Measurements from ENCODE around the gene AP5Z1.

AP5Z1 gene

DNA sequence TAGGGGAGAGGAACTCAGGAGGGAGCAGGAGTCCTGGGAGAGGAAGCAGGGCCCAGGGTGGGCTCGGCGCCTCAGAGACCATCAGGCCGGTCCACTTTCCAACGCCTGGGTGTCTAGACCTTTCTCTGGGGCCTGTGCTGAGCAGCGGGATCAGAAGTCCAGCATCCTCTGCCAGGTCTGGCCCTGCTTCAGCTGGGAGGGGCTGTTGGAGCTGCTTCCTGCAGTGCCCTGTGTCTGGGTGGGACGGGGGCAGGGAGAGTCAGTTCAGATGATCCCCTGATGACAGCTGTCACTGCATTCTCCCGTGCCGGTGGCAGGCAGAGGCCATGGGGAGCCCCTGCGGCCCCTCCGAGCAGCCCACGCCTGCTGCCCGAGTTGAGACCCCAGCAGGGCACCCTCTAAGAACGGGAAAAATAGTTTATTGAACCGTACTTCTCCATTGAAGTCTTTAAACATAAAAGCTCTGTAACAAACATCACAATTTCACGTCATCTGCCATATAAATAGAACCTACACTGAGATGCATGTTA lies 23.3 kb downstream of the AP5Z1 start:
- Histone ChIP-seq H3K9me3 (ENCODE audit: low read length) (no peaks in the 10 kb centered on the region), H3K4me3 (ENCODE audit: low read depth, low read length, poor library complexity, severe bottlenecking) (no peak overlapping the region), H3K27me3 (ENCODE audit: insufficient read depth, low read length) (0 out of 2 replicates have a peak, but pooled peaks cover 4% of the 10 kb centered on the region), H3K9me2 (ENCODE audit: low read depth, low read length) (no peaks in the 10 kb centered on the region), H3K9ac (ENCODE audit: low read length) (no peak overlapping the region), H3K36me3 (ENCODE audit: insufficient read depth, low read length) (no peaks in the 10 kb centered on the region; the same call in 1 of the 2 replicates), H3K79me2 (ENCODE audit: insufficient read depth, low read length) (no peaks in the 10 kb centered on the region), H3K4me2 (ENCODE audit: low read length) (no peak overlapping the region), H3K4me1 (ENCODE audit: insufficient read depth, low read length, severe bottlenecking) (no peaks in the 10 kb centered on the region), H3K27ac (ENCODE audit: low read depth, low read length, poor library complexity, severe bottlenecking) (no peak overlapping the region), H2AFZ (ENCODE audit: low read length) (no peak overlapping the region), H3F3A (ENCODE audit: insufficient read depth, low read length) (no peaks in the 10 kb centered on the region), H4K20me1 (ENCODE audit: insufficient read depth, low read length) (no peaks in the 10 kb centered on the region)
- TF ChIP-seq, protein P1, sequence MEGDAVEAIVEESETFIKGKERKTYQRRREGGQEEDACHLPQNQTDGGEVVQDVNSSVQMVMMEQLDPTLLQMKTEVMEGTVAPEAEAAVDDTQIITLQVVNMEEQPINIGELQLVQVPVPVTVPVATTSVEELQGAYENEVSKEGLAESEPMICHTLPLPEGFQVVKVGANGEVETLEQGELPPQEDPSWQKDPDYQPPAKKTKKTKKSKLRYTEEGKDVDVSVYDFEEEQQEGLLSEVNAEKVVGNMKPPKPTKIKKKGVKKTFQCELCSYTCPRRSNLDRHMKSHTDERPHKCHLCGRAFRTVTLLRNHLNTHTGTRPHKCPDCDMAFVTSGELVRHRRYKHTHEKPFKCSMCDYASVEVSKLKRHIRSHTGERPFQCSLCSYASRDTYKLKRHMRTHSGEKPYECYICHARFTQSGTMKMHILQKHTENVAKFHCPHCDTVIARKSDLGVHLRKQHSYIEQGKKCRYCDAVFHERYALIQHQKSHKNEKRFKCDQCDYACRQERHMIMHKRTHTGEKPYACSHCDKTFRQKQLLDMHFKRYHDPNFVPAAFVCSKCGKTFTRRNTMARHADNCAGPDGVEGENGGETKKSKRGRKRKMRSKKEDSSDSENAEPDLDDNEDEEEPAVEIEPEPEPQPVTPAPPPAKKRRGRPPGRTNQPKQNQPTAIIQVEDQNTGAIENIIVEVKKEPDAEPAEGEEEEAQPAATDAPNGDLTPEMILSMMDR (IDR thresholded peaks at IDR 0.05; ENCODE audit: low read length), result no peak
- no peak for TF ChIP-seq EZH2 (IDR thresholded peaks at IDR 0.05; ENCODE audit: borderline replicate concordance, low read length)

DNA sequence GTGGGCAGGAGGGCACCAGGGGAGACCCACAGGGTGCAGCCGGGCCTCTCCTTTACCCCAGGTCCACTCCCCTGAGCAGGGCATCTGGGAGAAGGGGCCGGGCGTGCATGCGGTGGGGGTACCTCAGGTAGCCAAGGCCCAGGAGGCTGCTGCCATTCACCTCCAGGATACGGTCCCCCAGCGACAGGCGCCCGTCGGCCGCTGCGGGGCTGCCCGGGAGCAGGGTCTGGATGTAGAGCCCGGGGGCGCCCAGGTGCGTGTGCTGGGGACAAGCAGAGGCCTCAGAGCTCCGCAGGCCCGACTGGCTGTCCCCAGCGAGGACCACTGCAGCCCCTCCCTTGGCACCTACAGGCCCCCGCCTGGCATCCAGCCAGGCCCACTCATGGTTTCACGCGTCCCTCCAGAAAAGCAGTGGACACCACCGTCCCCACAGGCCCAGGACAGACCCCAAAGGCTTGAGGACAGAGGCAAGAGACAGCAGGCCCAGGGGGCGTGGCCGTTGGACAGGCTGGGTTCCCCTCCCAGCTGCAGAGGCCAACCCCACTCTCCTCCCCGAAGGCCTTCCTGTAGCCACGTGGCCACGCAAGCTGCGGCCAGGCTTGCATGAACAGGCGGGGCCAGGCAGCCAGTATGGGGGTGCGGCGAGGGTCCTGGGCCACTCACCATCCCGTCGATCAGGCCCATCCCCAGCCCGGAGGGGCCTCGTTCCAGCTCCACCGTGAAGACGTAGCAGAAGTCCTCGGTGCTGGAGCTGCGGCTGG lies 24.3 kb downstream of the AP5Z1 start:
- H3K27me3 ChIP-seq (ENCODE audit: insufficient read depth, low read length), result 0 out of 2 replicates have a peak, but pooled peaks cover 4% of the 10 kb centered on the region
- H3K9ac ChIP-seq (ENCODE audit: low read length), result no peak overlapping the region
- H3K4me3 ChIP-seq (ENCODE audit: low read depth, low read length, poor library complexity, severe bottlenecking), result no peak overlapping the region
- H3K4me2 ChIP-seq (ENCODE audit: low read length), result no peak overlapping the region
- no peaks in the 10 kb centered on the region for H3F3A ChIP-seq (ENCODE audit: insufficient read depth, low read length)
- H3K9me2 ChIP-seq (ENCODE audit: low read depth, low read length), result no peaks in the 10 kb centered on the region
- no peaks in the 10 kb centered on the region for H3K79me2 ChIP-seq (ENCODE audit: insufficient read depth, low read length)
- TF ChIP-seq, protein P1 (IDR thresholded peaks at IDR 0.05; ENCODE audit: low read length), result no peak
- no peak for TF ChIP-seq EZH2 (IDR thresholded peaks at IDR 0.05; ENCODE audit: borderline replicate concordance, low read length)
- no peak overlapping the region for H3K27ac ChIP-seq (ENCODE audit: low read depth, low read length, poor library complexity, severe bottlenecking)
- H3K36me3 ChIP-seq (ENCODE audit: insufficient read depth, low read length), result no peaks in the 10 kb centered on the region; the same call in 1 of the 2 replicates
- no peaks in the 10 kb centered on the region for H3K4me1 ChIP-seq (ENCODE audit: insufficient read depth, low read length, severe bottlenecking)
- H4K20me1 ChIP-seq (ENCODE audit: insufficient read depth, low read length), result no peaks in the 10 kb centered on the region
- no peak overlapping the region for H2AFZ ChIP-seq (ENCODE audit: low read length)
- H3K9me3 ChIP-seq (ENCODE audit: low read length), result no peaks in the 10 kb centered on the region

DNA sequence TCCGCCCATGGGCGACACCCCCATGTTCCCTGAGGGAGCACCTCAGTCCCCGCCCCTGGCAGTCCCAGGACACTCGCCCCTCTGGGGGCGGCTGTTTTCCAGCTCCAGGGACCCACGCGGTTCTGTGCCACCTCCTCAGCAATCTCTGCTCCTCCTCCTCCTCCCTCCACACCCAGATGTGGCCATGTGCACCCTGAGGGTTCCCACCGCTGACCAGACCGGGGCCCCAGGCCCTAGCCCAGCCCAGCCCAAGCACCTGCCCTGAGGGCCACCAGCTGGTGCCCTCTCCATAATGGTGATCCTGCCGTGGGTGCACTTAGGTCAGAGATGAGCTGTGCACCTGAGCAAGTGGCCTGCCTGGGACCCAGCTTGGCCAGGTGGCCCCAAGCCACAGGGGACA lies 25.1 kb downstream of the AP5Z1 start:
- no peak overlapping the region for H3K9ac ChIP-seq (ENCODE audit: low read length)
- no peak overlapping the region for H3K4me2 ChIP-seq (ENCODE audit: low read length)
- no peaks in the 10 kb centered on the region for H3K9me2 ChIP-seq (ENCODE audit: low read depth, low read length)
- no peak overlapping the region for H3K4me3 ChIP-seq (ENCODE audit: low read depth, low read length, poor library complexity, severe bottlenecking)
- H3F3A ChIP-seq (ENCODE audit: insufficient read depth, low read length), result no peaks in the 10 kb centered on the region
- no peak overlapping the region for H3K27ac ChIP-seq (ENCODE audit: low read depth, low read length, poor library complexity, severe bottlenecking)
- H3K27me3 ChIP-seq (ENCODE audit: insufficient read depth, low read length), result 0 out of 2 replicates have a peak, but pooled peaks cover 4% of the 10 kb centered on the region
- H3K4me1 ChIP-seq (ENCODE audit: insufficient read depth, low read length, severe bottlenecking), result no peaks in the 10 kb centered on the region
- TF ChIP-seq, protein P1 (IDR thresholded peaks at IDR 0.05; ENCODE audit: low read length), result no peak
- TF ChIP-seq EZH2 (IDR thresholded peaks at IDR 0.05; ENCODE audit: borderline replicate concordance, low read length), result no peak
- no peaks in the 10 kb centered on the region for H4K20me1 ChIP-seq (ENCODE audit: insufficient read depth, low read length)
- no peak overlapping the region for H2AFZ ChIP-seq (ENCODE audit: low read length)
- no peaks in the 10 kb centered on the region for H3K9me3 ChIP-seq (ENCODE audit: low read length)
- no peaks in the 10 kb centered on the region for H3K36me3 ChIP-seq (ENCODE audit: insufficient read depth, low read length)
- H3K79me2 ChIP-seq (ENCODE audit: insufficient read depth, low read length), result no peaks in the 10 kb centered on the region

Measured in OCI-LY1 (cell line).